Mesendoderm (in vitro differentiated cells): Measurements from ENCODE around the gene CCBE1.

Experiments used
- DNase-seq: peaks from one replicate; pipeline ENCODE4 v3.0.0; 2013
- H2AK5ac ChIP-seq: 2 replicates; pipeline ENCODE4 v1.6.1; 2013; ENCODE audit warnings: low read length, inconsistent platforms
- H2BK120ac ChIP-seq: 2 replicates; pipeline ENCODE4 v1.6.1; 2013; ENCODE audit warnings: low read depth, mild to moderate bottlenecking, low read length, moderate library complexity, mixed read lengths
- H2BK15ac ChIP-seq: replicated peaks from 2 replicates; pipeline ENCODE4 v1.6.1; 2013; ENCODE audit warnings: low read depth, mild to moderate bottlenecking, moderate library complexity
- H2BK5ac ChIP-seq: 2 replicates; pipeline ENCODE4 v1.6.1; 2013; ENCODE audit warnings: low read length, inconsistent platforms
- H3K18ac ChIP-seq: 2 replicates; pipeline ENCODE4 v1.6.1; 2013; ENCODE audit warnings: mild to moderate bottlenecking, low read length, mixed read lengths
- H3K23ac ChIP-seq: one replicate; pipeline ENCODE4 v1.6.1; 2013; ENCODE audit warnings: low read length
- H3K27ac ChIP-seq: 2 replicates; pipeline ENCODE4 v1.5.1; 2013; ENCODE audit warnings: low read depth, mild to moderate bottlenecking, inconsistent platforms, low read length, moderate library complexity
- H3K27me3 ChIP-seq: 2 replicates; pipeline ENCODE4 v1.6.1; 2013; ENCODE audit warnings: low read length, control low read depth, mild to moderate bottlenecking, inconsistent platforms; ENCODE audit not compliant: insufficient read depth, poor library complexity
- H3K36me3 ChIP-seq: 2 replicates; pipeline ENCODE4 v1.6.1; 2013; ENCODE audit warnings: low read length, inconsistent platforms; ENCODE audit not compliant: control insufficient read depth, insufficient read depth
- H3K4ac ChIP-seq: one replicate; pipeline ENCODE4 v1.6.1; 2013; ENCODE audit warnings: low read depth, mild to moderate bottlenecking, low read length, moderate library complexity
- H3K4me1 ChIP-seq: 2 replicates; pipeline ENCODE4 v1.6.1; 2013; ENCODE audit warnings: low read depth, low read length, inconsistent platforms; ENCODE audit not compliant: control insufficient read depth
- H3K4me2 ChIP-seq: 2 replicates; pipeline ENCODE4 v1.6.1; 2013; ENCODE audit warnings: low read length
- H3K4me3 ChIP-seq: 2 replicates; pipeline ENCODE4 v1.5.1; 2013; ENCODE audit warnings: mild to moderate bottlenecking, low read length
- H3K56ac ChIP-seq: one replicate; pipeline ENCODE4 v1.6.1; 2013; ENCODE audit warnings: low read length
- H3K79me1 ChIP-seq: 2 replicates; pipeline ENCODE4 v1.6.1; 2013; ENCODE audit warnings: low read length, inconsistent platforms
- H3K79me2 ChIP-seq: 2 replicates; pipeline ENCODE4 v1.6.1; 2013; ENCODE audit warnings: mild to moderate bottlenecking, low read length; ENCODE audit not compliant: control insufficient read depth, insufficient read depth
- H3K9ac ChIP-seq: 2 replicates; pipeline ENCODE4 v1.6.1; 2013; ENCODE audit warnings: low read length, inconsistent platforms
- H4K5ac ChIP-seq: one replicate; pipeline ENCODE4 v1.6.1; 2013; ENCODE audit warnings: low read length
- H4K8ac ChIP-seq: one replicate; pipeline ENCODE4 v1.6.1; 2013; ENCODE audit warnings: low read depth, mild to moderate bottlenecking, control low read depth, low read length, moderate library complexity
- WGBS: extraction: QIAGEN DNeasy Blood & Tissue Kit; methylation state at CpG from one replicate; pipeline ENCODE4 v1.1.7; 2013; ENCODE audit warnings: low lambda C conversion rate, missing lambda C conversion rate; ENCODE audit not compliant: insufficient coverage; ENCODE audit errors: extremely low coverage; 5-methylcytosine and 5-hydroxymethylcytosine counted together

Gene CCBE1

GRCh38 chr18:59554796-59555335 lies 142.4 kb downstream of the CCBE1 start:
- no peak overlapping the region for H3K9ac ChIP-seq
- H3K36me3 ChIP-seq: no peaks in the 10 kb centered on the region
- no peaks in the 10 kb centered on the region for H3K79me2 ChIP-seq
- H3K27me3 ChIP-seq: no peaks in the 10 kb centered on the region
- WGBS: no CpG with 5 or more reads among the region's 2 CpGs
- H2BK15ac ChIP-seq: no peak overlapping the region
- H3K23ac ChIP-seq: no peak overlapping the region
- H3K4me3 ChIP-seq: no peak overlapping the region
- H3K4me1 ChIP-seq: no peaks in the 10 kb centered on the region
- no peak overlapping the region for H3K27ac ChIP-seq
- no peak overlapping the region for H4K5ac ChIP-seq
- no peak overlapping the region for H3K4me2 ChIP-seq
- H3K56ac ChIP-seq: no peak overlapping the region
- H3K4ac ChIP-seq: no peak overlapping the region
- H3K79me1 ChIP-seq: no peaks in the 10 kb centered on the region
- H3K18ac ChIP-seq: no peak overlapping the region
- DNase-seq: no peak
- no peak overlapping the region for H2BK120ac ChIP-seq
- H4K8ac ChIP-seq: no peak overlapping the region
- no peak overlapping the region for H2BK5ac ChIP-seq
- no peak overlapping the region for H2AK5ac ChIP-seq

GRCh38 chr18:59553273-59553870 lies 143.9 kb downstream of the CCBE1 start:
- no peak overlapping the region for H3K4me2 ChIP-seq
- no peak overlapping the region for H4K5ac ChIP-seq
- H3K79me1 ChIP-seq: no peaks in the 10 kb centered on the region
- no peaks in the 10 kb centered on the region for H3K79me2 ChIP-seq
- no peak overlapping the region for H2AK5ac ChIP-seq
- no peak overlapping the region for H3K9ac ChIP-seq
- H3K56ac ChIP-seq: no peak overlapping the region
- H2BK15ac ChIP-seq: no peak overlapping the region
- no peak overlapping the region for H3K23ac ChIP-seq
- no peak overlapping the region for H3K4me3 ChIP-seq
- no CpG with 5 or more reads among the region's 5 CpGs for WGBS
- no peak overlapping the region for H2BK120ac ChIP-seq
- no peak overlapping the region for H4K8ac ChIP-seq
- no peak overlapping the region for H2BK5ac ChIP-seq
- H3K18ac ChIP-seq: no peak overlapping the region
- no peaks in the 10 kb centered on the region for H3K4me1 ChIP-seq
- no peak overlapping the region for H3K27ac ChIP-seq
- H3K36me3 ChIP-seq: no peaks in the 10 kb centered on the region
- H3K4ac ChIP-seq: no peak overlapping the region
- DNase-seq: no peak
- H3K27me3 ChIP-seq: no peaks in the 10 kb centered on the region

- DNase-seq: no peak
- Histone ChIP-seq H3K36me3 (no peaks in the 10 kb centered on the region), H3K79me1 (no peaks in the 10 kb centered on the region), H2BK120ac (no peak overlapping the region), H3K23ac (no peak overlapping the region), H2BK5ac (no peak overlapping the region), H3K4me3 (no peak overlapping the region), H3K4ac (no peak overlapping the region), H2BK15ac (no peak overlapping the region), H3K18ac (no peak overlapping the region), H3K4me1 (peaks cover 2% of the 10 kb centered on the region), H3K9ac (no peak overlapping the region), H3K56ac (no peak overlapping the region), H3K79me2 (no peaks in the 10 kb centered on the region), H4K8ac (no peak overlapping the region), H4K5ac (no peak overlapping the region), H3K4me2 (no peak overlapping the region), H3K27me3 (no peaks in the 10 kb centered on the region), H3K27ac (no peak overlapping the region), H2AK5ac (no peak overlapping the region)
- WGBS: no CpG with 5 or more reads among the region's 10 CpGs
Observed at GRCh38 chr18:59551902-59552635, 145.2 kb downstream of the CCBE1 start.

GRCh38 chr18:59550174-59550516 lies 147.1 kb downstream of the CCBE1 start:
- H3K27ac ChIP-seq: no peak overlapping the region
- H3K56ac ChIP-seq: no peak overlapping the region
- H3K4ac ChIP-seq: no peak overlapping the region
- no peak overlapping the region for H3K9ac ChIP-seq
- H3K36me3 ChIP-seq: no peaks in the 10 kb centered on the region
- H3K4me2 ChIP-seq: no peak overlapping the region
- no peak overlapping the region for H2BK15ac ChIP-seq
- H2AK5ac ChIP-seq: no peak overlapping the region
- H3K79me1 ChIP-seq: no peaks in the 10 kb centered on the region
- H4K5ac ChIP-seq: no peak overlapping the region
- no peaks in the 10 kb centered on the region for H3K27me3 ChIP-seq
- no peak overlapping the region for H3K4me3 ChIP-seq
- no peaks in the 10 kb centered on the region for H3K79me2 ChIP-seq
- H2BK120ac ChIP-seq: no peak overlapping the region
- H4K8ac ChIP-seq: no peak overlapping the region
- no peak overlapping the region for H3K23ac ChIP-seq
- no peak overlapping the region for H2BK5ac ChIP-seq
- no peak for DNase-seq
- H3K18ac ChIP-seq: no peak overlapping the region
- H3K4me1 ChIP-seq: peaks cover 2% of the 10 kb centered on the region
- WGBS: no CpG with 5 or more reads among the region's 4 CpGs

DNA sequence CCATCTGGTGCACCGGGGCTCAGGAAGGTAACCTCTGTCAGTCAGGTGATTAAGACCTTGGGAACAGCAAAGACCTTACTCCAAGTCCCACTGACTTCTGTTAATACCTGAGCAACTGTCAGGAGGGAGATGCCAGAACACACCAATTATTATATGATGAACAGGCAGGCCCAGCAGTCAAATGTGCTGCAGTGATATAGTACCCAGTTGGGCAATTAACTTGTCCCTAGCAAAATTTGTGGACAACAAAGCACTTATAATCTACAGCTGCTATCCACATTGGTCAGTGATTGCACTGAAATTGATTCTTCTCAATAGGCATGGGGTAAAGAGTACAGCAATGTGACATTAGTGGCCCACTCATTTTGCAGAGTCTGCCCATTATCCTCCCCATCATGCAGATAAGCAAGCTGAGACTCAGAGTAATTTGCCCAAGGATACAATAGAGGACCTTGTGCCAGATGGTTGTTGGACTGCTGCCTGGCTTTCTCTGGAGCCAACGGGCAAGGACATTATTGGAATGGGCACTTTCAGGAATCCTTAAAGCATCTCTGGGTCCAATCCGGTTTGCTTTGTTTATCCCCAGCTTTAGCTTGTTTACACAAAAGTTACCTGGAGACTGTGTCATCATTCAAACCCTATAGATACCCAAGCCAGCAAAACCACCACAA lies 147.6 kb downstream of the CCBE1 start:
- Histone ChIP-seq H3K9ac (no peak overlapping the region), H3K79me1 (no peaks in the 10 kb centered on the region), H3K27me3 (no peaks in the 10 kb centered on the region), H2BK15ac (no peak overlapping the region), H4K8ac (no peak overlapping the region), H3K4me1 (peaks cover 2% of the 10 kb centered on the region), H3K79me2 (no peaks in the 10 kb centered on the region), H3K23ac (no peak overlapping the region), H2BK120ac (no peak overlapping the region), H4K5ac (no peak overlapping the region), H3K4ac (no peak overlapping the region), H2AK5ac (no peak overlapping the region), H3K36me3 (no peaks in the 10 kb centered on the region), H3K27ac (no peak overlapping the region), H2BK5ac (no peak overlapping the region), H3K4me2 (no peak overlapping the region), H3K56ac (no peak overlapping the region), H3K18ac (no peak overlapping the region), H3K4me3 (no peak overlapping the region)
- DNase-seq: no peak
- no CpG with 5 or more reads among the region's 3 CpGs for WGBS
